COLO668 (cell line): ENCODE measurements around the gene RLN3.

Experiments
- DNase-seq: peaks from one replicate; lab custom pipeline; 2025; ENCODE audit not compliant: unreplicated experiment; lab: John Stamatoyannopoulos, UW

The RLN3 gene

DNA sequence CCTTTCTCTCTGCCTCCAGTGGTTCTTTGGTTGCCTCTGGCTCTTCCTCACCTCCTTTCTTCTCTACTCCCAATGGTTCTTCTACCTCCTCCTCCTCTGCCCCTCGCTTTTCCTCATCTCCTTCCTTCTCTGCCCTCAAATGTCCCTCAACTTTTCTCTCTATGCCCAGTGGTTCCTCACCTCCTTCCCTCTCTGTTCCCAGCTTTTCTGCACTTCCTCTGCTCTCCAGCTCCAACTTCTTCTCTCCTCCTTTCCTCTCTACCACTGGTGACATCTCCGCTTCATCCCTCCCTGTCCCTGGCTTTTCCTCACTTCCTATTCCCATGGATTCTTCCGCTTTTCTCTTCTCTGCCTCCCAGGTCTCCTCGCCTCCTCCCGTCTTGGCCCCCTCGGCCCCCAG is 26.2 kb downstream of the RLN3 start:
- DNase-seq: no peak

DNA sequence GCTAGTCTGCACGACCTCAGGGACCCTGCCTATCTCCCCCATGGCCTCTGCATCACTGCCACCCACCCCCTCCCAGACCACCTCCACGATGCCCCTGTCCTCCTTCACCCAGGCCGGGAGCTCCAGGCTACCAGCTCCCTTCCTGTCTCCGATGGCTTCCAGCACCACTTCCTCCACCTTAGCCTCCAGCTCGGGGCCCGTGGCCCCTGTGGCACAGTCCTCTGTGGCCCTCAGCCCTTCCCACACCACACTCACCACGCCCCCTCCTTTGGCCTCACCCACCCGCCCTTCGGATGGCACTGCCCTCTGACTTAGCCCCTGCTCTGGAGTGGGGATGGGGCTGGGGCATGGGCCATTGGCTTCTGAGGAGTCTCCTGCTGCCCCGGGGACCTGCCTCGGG is 26.8 kb downstream of the RLN3 start:
- no peak for DNase-seq

DNA sequence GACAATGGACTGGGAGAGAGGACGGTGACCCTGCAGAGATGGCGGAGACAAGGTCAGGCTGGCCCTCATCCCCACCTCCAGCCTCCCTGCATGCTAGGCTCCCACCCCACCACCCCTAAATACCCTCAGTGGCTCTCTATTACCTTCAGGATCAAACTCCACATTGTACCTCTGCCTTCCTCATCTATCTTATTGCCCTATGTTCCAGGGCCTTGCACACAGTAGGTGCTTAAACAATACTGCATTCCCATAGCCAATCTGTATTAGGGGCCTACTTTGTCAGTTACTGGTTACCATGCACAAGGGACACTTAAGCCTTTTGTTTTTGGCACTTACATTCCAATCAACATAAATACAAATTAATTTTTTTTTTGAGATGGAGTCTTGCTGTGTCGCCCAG is 27.4 kb downstream of the RLN3 start:
- DNase-seq: no peak

DNA sequence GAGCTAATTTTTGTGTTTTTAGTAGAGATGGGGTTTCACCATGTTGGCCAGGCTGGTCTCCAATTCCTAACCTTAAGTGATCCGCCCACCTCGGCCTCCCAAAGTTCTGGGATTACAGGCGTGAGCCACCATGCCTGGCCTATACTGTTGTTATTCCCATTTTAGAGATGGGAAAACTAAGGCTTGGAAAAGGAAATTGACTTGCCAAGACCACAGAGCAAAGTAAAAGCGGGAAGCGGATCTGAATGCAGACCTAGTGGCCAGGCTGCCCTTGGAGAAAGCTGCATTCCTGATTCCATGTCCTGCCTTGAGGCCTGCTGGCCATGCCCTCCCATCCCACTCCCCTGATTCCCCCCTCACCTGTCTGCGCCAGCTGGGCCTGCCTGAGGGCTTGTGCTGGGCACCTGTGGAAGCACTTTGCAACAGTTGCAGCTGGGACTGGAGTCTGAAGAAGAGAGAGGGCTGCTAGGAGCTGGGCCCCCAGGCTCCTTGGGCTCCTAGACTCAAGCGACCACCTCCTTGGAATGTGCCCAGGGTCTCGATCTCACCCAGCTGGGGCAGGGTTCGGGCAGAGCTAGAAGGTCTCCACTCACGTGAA is 28.2 kb downstream of the RLN3 start:
- no peak for DNase-seq

DNA sequence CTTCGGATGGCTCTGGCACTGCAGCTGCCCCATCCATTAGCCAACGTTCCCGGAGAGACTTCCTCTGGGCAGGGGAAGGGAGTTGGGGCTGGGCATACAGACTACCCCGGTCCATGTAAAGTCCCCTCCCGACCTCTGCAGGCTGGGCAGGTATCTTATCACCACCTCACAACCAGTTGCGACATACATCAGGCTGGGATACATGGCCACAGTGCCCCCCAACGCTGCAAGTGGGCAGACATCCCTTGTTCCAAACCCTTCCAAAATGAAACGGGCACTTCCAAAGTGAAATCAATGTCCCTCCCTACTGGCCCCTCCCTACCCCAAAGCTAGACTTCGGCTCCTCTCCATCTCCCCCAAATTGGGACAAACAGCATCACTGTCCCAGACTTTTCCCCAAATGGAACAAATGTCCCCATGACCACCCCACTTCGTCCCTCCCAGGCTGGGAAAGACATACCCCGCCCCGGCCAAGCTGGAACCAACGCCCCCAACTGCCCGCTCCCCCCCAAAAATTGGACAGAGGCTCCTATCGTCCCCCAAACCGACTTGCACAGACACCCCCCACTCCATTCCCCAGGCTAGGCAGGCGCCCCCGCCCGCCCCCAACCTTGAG is 28.9 kb downstream of the RLN3 start:
- DNase-seq: no peak

DNA sequence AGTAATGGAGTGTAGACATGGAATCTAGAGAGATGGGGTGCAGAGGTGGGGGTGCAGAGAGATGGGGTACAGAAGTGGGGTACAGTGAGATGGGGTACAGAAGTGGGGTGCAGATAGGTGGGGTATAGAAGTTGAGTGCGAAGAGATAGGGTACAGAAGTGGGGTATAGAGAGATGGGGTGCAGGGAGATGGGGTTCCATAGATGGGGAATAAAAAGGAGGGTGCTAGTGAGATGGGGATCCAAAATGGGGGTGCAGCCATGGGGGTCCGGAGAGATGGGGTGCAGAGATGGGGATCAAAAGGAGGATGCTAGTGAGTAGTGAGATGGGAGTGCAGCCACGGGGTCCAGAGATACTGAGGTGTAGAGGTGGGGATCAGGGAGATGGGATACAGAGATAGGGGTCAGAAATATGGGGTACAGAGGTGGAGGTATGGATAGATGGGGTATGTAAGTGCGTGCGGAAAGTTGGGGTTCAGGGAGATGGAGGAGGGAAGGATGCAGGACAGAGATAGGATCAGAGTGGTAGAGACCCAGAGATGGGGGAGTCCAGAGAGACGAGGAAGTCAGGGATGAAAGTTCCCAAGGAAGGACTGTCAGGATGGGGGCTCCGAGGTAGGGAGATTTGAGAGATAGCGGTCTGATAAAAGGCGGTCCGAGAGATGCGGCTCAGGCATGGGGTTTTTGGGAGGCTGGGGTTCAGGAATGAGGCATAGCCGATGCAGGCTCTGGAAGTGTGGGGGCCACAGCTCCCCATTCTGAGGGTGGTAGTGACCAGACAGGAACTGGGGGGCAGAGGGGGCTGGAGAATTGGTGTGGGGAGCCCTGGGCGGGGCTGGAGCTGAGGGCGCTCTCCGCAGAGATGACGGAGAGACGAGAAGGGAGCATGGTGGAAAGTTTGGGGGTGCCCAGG is 30.5 kb downstream of the RLN3 start:
- no peak for DNase-seq

DNA sequence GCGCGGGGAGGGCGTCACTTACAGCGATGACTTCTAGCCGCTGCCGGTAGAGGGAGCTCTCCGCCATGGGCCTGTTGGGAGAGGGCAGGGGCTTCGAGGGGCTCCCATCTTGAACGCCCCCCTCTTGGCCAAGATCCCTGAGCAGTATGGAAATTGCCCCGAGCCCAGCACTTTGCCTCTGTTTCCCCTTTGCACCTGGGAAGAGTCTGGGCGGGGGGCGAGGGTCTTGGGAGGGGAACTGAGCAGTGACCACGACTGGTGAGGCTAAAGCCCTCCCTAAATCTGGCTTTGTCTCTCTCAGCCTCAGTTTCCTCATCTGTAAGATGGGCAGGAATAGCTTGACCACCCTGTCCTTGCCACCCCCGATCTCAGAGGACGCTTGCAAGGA is 31.1 kb downstream of the RLN3 start:
- peak; percentile 11 for DNase-seq

DNA sequence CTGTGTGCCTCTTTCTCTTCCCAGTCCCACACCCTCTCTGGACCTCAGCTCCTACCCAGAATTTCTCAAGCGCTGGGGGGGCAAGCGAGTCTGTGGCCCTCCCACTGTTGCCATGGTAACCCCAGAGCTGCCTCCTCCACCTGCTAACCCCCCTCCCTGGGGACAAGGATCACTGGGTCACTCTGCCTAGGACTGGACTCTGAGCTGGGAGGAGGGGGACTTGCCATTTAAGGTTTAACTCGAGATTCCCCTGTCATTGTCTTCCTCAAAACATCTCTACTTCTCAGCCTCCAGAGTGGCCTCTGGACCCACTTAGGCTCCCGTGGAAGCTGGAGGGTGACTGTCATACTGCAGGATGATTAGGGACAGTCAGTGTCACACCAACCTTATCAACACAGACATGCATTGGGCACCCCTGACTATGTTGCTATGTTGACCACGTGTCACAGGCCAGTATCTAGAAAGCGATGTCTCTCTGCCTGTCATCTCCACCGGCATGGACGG is 31.8 kb downstream of the RLN3 start:
- no peak for DNase-seq

DNA sequence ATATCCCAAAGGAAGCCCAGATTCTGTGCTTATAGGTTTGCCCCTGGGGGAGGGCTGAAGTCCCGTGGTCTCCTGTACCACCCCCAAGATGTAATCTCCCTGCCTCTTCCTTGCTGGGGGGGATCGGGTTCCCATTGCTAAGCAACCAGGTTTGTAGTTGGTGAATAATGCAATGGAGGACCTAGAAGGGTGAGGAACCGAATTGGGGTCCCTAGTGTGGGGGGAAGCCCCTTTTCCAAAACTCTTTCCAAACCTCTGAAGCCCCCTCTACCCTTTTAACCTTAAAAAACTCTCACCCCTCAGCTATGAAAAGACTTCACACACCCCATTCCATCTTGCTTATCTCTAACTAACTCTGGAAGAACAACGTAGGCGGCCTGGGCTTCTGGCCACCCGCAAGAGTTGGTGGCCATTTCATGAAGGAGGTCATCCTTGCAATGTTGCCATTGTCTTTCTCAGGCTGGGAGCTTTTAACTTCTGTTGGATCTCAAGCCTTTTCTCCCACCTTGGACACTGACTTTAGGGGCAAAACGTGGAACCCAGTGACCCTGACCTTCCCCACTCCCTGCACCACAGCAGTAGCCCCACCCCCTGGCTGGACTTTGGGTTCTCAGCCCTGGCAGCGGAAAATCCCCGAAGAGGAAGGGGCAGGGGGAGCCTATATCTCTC is 33.3 kb downstream of the RLN3 start:
- no peak for DNase-seq

DNA sequence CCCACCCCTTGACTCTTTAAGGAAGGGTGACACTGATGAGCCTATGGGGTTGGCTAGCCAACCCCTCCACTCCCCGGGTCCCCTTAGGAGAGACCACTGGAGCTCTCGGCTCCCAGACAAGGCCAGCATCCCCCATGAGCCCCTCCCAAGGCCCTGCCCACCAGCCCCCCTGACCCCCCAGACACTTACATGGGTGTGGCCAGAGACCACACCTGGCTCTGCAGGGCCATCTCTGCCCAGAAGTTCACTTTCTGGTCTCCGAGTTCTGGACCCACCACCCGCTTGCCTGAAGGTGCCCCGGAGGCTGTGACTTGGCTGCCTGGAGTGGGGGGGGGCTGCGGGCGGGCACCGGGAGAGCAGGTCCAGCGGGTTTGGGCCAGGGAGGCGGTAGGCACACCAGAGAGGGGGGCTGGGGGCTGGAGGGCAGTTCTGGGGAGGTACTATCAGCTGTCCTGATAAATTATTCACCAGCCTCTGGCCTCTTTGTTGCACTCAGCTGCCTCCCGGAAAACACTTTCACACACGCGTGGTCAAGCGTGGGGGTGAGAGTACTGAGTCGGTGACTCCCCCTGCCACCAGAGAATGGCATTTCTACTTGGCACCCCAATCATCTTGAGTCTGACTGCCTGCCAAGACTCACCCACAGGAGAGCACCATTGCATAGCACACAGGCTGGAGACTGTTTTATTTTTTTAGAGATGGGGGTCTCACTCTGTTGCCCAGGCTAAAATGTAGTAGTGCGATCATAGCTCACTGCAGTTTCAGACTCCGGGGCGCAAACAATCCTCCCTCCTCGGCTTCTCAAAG is 34.0 kb downstream of the RLN3 start, which contains the start of gene PALM3:
TSS of gene PALM3 (minus strand) at position 326 of the 807 bp plus-strand sequence. CDS start at position 230, 96 bp downstream.
- DNase-seq: peak; percentile 22

DNA sequence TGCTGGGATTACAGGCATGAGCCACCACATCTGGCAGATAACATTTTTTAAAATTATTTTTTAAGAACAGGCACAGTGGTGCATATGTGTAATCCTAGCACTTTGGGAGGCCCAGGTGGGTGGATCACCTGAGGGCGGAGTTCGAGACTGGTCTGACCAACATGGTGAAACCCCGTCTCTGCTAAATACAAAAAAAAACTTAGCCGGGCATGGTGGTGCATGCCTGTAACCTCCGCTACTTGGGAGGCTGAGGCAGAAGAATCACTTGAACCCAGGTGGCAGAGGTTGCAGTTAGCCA is 34.6 kb downstream of the RLN3 start:
- no peak for DNase-seq

DNA sequence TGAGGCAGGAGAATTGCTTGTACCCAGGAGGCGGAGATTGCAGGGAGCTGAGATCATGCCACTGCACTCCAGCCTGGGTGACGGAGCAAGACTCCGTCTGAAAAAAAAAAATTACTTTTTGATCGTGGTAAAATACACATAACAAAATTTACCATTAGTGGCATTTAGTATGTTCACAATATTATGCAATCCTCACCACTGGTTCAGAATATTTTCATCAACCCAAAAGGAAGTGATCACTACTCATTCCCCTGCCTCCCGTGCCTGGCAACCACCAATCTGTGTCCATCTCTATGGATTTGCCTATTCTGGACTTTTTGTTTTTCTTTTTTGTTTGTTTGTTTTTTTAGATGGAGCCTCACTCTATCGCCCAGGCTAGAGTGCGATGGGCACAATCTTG is 35.2 kb downstream of the RLN3 start:
- no peak for DNase-seq

DNA sequence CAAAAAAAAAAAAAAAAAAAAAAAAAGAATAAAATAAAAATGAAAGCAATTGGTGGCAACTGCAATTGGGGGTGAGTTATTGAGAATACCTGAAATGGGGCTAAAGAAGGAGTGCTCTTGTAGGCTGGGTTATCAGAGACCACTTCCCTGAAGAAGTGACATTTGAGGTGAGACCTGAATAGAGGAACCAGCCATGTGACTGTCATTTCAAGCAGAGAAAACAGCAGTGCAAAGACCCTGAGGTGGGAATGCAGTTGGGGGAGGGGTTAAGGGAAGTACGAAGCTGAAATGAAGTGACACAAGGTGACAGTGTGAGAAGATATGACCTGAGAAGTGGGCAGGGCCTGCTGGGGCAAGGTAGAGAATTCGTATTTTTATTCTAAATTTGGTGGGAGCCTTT is 38.2 kb downstream of the RLN3 start:
- DNase-seq: no peak

DNA sequence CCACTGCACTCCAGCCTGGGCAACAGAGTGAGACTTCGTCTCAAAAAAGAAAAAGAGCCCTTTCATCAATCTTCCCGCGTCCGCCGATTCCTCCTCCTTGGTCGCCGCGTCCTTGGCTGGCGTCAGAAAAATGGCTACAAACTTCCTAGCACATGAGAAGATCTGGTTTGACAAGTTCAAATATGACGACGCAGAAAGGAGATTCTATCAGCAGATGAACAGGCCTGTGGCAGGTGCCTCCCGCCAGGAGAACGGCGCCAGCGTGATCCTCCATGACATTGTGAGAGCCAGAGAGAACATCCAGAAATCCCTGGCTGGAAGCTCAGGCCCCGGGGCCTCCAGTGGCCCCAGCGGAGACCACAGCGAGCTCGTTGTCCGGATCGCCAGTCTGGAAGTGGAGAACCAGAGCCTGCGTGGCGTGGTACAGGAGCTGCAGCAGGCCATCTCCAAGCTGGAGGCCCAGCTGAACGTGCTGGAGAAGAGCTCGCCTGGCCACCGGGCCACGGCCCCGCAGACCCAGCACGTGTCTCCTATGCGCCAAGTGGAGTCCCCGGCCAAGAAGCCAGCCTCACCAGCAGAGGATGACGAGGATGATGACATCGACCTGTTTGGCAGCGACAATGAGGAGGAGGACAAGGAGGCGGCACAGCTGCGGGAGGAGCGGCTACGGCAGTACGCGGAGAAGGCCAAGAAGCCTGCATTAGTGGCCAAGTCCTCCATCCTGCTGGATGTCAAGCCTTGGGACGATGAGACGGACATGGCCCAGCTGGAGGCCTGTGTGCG is 42.5 kb downstream of the RLN3 start:
- DNase-seq: no peak

DNA sequence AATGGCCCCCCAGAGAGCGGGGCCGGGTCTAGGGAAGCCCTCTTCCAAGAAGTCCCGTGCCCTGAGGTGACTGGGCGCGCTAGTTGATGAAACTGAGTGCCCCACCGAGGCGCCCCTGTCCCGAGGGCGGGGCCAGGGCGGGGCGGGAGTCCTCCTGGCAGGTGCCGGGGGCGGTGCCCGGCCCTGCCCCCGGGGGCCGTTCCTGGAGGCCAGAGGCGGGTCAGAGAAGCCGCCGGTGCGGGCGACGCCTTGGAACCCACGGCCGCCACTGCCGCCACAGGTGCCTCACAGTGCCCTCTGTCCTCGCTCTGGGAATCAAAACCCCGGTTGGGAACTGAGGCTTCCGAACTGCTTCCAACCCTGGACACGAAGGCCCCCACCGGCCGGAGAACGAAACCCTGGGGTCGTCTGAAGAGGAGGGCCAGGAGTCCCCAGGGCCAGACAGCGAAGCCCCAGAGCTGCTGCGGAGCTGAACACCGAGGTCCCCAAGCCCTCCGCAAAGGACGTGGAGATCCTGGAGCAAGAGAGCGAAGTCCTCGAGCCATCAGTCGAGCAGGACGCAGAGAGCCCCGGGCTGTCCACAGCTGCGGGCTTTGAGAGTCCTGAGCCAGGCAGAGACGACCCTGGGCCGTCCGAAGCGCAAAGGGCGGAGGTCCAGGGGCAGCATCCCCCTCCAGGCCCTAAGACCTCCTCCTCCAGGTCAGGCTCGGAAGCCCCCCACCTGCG is 44.8 kb downstream of the RLN3 start, which contains the start of gene MISP3:
TSS of gene MISP3 (plus strand) at position 252 of the 726 bp plus-strand sequence. CDS start 524 bp downstream, outside the sequence.
- DNase-seq: peak; percentile 74

DNA sequence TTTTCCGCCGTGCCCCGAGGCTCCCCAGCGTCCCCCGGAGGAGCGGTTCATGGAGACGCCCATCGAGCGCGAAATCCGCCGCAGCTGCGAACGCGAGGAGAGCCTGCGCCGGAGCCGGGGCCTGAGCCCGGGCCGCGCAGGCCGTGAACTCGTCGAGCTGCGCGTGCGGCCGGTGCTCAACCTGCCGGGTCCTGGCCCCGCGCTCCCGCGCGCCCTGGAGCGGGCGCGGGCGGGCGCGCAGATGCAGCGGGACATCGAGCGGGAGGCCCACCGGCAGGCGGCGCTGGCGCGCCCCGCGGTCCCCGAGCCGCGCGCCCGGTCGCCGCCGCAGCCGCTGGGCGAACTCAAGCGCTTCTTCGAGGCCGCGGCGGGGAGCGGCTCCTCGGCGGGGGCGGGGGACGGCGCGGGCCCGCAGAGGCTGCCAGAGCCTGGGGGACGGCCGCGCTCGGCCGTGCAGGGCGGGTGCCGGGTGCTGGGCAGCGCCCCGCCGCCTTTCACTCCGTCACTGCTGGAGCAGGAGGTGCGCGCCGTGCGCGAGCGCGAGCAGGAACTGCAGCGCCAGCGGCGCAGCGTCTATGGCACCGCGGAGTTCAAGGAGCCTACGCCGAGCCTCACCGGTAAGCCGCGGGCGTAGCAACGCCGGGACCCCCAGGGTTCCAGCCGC is 45.4 kb downstream of the RLN3 start:
- DNase-seq: peak; percentile 92

DNA sequence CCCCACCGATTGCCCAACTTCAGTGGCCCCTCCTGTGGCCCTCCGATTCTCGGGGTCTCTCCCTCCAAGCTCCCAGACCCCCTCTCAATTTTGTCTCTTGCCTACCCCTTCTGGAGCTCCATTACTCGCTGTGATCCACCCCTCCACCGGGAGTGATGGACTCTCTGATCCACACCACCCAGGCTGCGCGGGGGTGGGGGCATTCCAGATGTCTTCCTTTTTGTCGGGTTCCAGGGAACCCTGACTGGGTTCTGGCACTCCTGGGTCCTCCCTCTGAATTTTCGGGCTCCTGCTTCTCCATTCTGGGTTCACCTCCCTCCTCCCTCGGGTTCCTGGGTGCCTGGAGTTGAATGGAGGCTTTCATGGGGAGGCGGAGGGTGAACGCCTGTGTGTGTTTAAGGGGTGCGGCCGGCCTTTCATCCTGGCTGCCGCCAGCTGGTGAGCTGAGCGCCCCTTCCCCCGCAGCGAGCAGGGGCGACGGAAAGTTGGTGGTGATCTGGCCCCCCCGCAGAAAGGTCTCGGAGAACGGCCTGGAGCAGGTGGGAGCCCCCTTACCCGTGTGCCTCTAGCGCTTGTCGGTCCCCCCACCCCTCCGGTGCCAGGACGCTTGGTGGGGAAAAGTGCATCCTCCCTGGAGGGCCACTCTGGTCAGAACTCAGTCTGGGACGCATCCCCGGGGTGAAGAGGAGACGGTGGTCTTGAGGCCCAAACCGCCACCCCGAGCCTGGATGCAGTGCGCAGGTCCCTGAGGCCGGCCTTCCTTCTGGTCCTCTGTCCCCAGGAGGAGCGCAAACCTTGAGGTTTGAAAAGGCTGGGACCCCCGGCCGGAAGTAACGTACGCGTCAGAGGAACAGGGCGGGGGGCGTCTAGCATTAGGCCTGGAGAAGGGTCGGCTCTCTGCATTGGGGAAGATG is 46.2 kb downstream of the RLN3 start:
- DNase-seq: peak; percentile 67

DNA sequence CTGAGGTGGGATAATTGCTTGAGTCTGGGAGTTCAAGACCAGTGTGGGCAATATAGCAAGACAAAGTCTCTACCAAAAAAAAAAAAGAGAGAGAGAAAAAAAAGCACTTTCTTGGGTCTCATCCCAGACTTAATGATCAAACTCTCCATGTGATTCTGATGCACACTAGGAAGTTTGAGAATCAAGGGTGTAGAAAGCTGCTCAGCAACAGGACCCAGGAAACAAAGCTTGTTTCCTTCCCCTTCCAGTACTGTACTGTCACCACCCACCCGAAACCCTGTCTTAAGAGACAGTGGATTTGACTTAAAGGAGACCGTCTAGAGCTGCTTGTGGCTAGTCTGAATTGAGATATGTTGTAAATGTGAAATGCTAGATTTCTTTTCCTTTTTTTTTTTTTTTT is 50.5 kb downstream of the RLN3 start:
- no peak for DNase-seq
